ENCODE data around the gene AOPEP. TPM values are rescaled to one million over a fixed set of nuclear protein-coding genes. Genes with fewer than 3 reads are reported as not detected.
A peak's percentile ranks its signal among the peaks of the same experiment; 100 is the strongest.

Gene AOPEP
- total and polyA plus RNA-seq, 9 of the 15 experiments (the other 6 are each of a cell fraction or from before 2014, with no cell fraction given): 4.5 to 19.3 (median 13.5) TPM

- TF ChIP-seq MGA (IDR thresholded peaks at IDR 0.05): peak; percentile 28; the same call in 1 of the 2 replicates
- peak; percentile 42; the same call in 1 of the 2 replicates for TF ChIP-seq ZNF589 (CRISPR knock-in tag; IDR thresholded peaks at IDR 0.05; ENCODE audit: low read depth)
- TF ChIP-seq MTF1 (CRISPR knock-in tag; IDR thresholded peaks at IDR 0.05; ENCODE audit: borderline replicate concordance): no peak
- no peak for TF ChIP-seq PRDM10 (IDR thresholded peaks at IDR 0.05; ENCODE audit: partially characterized antibody)
- TF ChIP-seq ZBTB9 (CRISPR knock-in tag; IDR thresholded peaks at IDR 0.05): no peak
- TF ChIP-seq TAF9B (IDR thresholded peaks at IDR 0.05; ENCODE audit: partially characterized antibody): peak; percentile 38
- no peak for TF ChIP-seq ZNF384 (IDR thresholded peaks at IDR 0.05; ENCODE audit: low read depth, low read length)
- TF ChIP-seq JUN (IDR thresholded peaks at IDR 0.05; ENCODE audit: borderline replicate concordance, low read depth, low read length): peak; percentile 97
- no peak for TF ChIP-seq JUN (CRISPR knock-in tag; IDR thresholded peaks at IDR 0.05; ENCODE audit: borderline replicate concordance)
- TF ChIP-seq NEUROD1 (IDR thresholded peaks at IDR 0.05; ENCODE audit: borderline replicate concordance, low read depth, low read length, partially characterized antibody): no peak
Measured at GRCh38 chr9:94937214-94937903, 210.9 kb downstream of the AOPEP start (continued).

Measured in K562 (cell line).